Smooth muscle cell (in vitro differentiated cells): ENCODE measurements around the gene SLC35G3. TPM values are rescaled to one million over a fixed set of nuclear protein-coding genes. Genes with fewer than 3 reads are reported as not detected.
"Not testable (repeated sequence)": the region's sequence is repeated elsewhere in the genome, so short reads cannot be mapped to it uniquely, and the experiment has no call there.

ENCODE experiments used
- DNase-seq: peaks from one replicate; lab custom pipeline; 2025; ENCODE audit not compliant: unreplicated experiment; lab: John Stamatoyannopoulos, UW
- H2AFZ ChIP-seq: fragments of 200-600 bp; sonication (generic); 2 replicates; pipeline ENCODE4 v1.6.0; 2016; ENCODE audit warnings: antibody characterized with exemption, low read depth, mild to moderate bottlenecking
- H3F3A ChIP-seq: fragments of 200-600 bp; sonication (generic); 2 replicates; pipeline ENCODE4 v1.6.0; 2017; ENCODE audit warnings: antibody characterized with exemption, low read depth
- H3K27ac ChIP-seq: fragments of 200-600 bp; sonication (generic); 2 replicates; pipeline ENCODE4 v1.5.1; 2016; ENCODE audit warnings: low read depth, mild to moderate bottlenecking
- H3K27me3 ChIP-seq: fragments of 200-600 bp; sonication (generic); 2 replicates; pipeline ENCODE4 v1.6.1; 2016; ENCODE audit warnings: low read depth, mild to moderate bottlenecking
- H3K36me3 ChIP-seq: fragments of 200-600 bp; sonication (generic); 2 replicates; pipeline ENCODE4 v1.5.1; 2016; ENCODE audit warnings: low read depth
- H3K4me1 ChIP-seq: fragments of 200-600 bp; sonication (generic); 2 replicates; pipeline ENCODE4 v1.5.1; 2016; ENCODE audit warnings: low read depth
- H3K4me2 ChIP-seq: fragments of 200-600 bp; sonication (generic); 2 replicates; pipeline ENCODE4 v1.6.0; 2016; ENCODE audit warnings: mild to moderate bottlenecking
- H3K4me3 ChIP-seq: fragments of 200-600 bp; sonication (generic); 2 replicates; pipeline ENCODE4 v1.5.1; 2016; ENCODE audit warnings: mild to moderate bottlenecking
- H3K79me2 ChIP-seq: fragments of 200-600 bp; sonication (generic); 2 replicates; pipeline ENCODE4 v1.6.0; 2016; ENCODE audit warnings: low read depth, mild to moderate bottlenecking
- H3K9ac ChIP-seq: fragments of 200-600 bp; sonication (generic); 2 replicates; pipeline ENCODE4 v1.6.0; 2016; ENCODE audit warnings: low read depth
- H3K9me3 ChIP-seq: fragments of 200-600 bp; sonication (generic); replicated peaks from 2 replicates; pipeline ENCODE4 v1.5.1; 2016; ENCODE audit warnings: low read depth
- H4K20me1 ChIP-seq: fragments of 200-600 bp; sonication (generic); 2 replicates; pipeline ENCODE4 v1.6.0; 2016; ENCODE audit warnings: low read depth
- CTCF ChIP-seq: fragments of 200-600 bp; sonication (generic); IDR thresholded peaks from 2 replicates; pipeline ENCODE4 v1.5.1; 2017; ENCODE audit warnings: borderline replicate concordance, mild to moderate bottlenecking, antibody characterized with exemption; ENCODE audit not compliant: insufficient read depth, poor library complexity, severe bottlenecking
- WGBS: methylation state at CpG from one replicate; pipeline ENCODE4 v1.1.7; 2016; ENCODE audit warnings: low lambda C conversion rate; 5-methylcytosine and 5-hydroxymethylcytosine counted together
- polyA plus RNA-seq: library from polyadenylated mRNA; unstranded; fragments of >200 nt; fragmentation: Nextera tagmentation; extraction: Ambion mirVana; gene quantifications from 2 replicates; pipeline ENCODE4 v1.2.1, GENCODE V29; 2016
- total RNA-seq: library from RNA; depleted of rRNA; stranded (reverse); fragments of >200 nt; gene quantifications from 2 replicates; pipeline ENCODE4 v1.2.3, GENCODE V29; 2014

The SLC35G3 gene
- total and polyA plus RNA-seq, 2 experiments from 2014 or later: not detected

GRCh38 chr17:35213412-35213940 lies 19.3 kb upstream of the SLC35G3 start:
- Histone ChIP-seq H3K36me3 (no peaks in the 10 kb centered on the region), H3K9me3 (no peaks in the 10 kb centered on the region), H3K27me3 (peaks cover 19% of the 10 kb centered on the region), H3F3A (no peaks in the 10 kb centered on the region), H3K9ac (no peak overlapping the region), H2AFZ (no peak overlapping the region), H3K4me3 (no peak overlapping the region), H3K79me2 (no peaks in the 10 kb centered on the region), H3K4me2 (no peak overlapping the region), H4K20me1 (no peaks in the 10 kb centered on the region), H3K4me1 (no peaks in the 10 kb centered on the region), H3K27ac (no peak overlapping the region)
- no peak for DNase-seq
- 86% methylated on average over 5 of the region's 5 CpGs for WGBS
- no peak for TF ChIP-seq CTCF

- H3K79me2 ChIP-seq: no peaks in the 10 kb centered on the region
- DNase-seq: no peak
- H3K4me1 ChIP-seq: no peaks in the 10 kb centered on the region
- H3K9ac ChIP-seq: no peak overlapping the region
- no peaks in the 10 kb centered on the region for H3F3A ChIP-seq
- H3K4me3 ChIP-seq: no peak overlapping the region
- H4K20me1 ChIP-seq: no peaks in the 10 kb centered on the region
- no peak overlapping the region for H3K27ac ChIP-seq
- TF ChIP-seq CTCF: no peak
- no peak overlapping the region for H2AFZ ChIP-seq
- no peak overlapping the region for H3K4me2 ChIP-seq
- H3K36me3 ChIP-seq: no peaks in the 10 kb centered on the region
- peaks cover 19% of the 10 kb centered on the region for H3K27me3 ChIP-seq
- no peaks in the 10 kb centered on the region for H3K9me3 ChIP-seq
- WGBS: 85% methylated on average over 4 of the region's 4 CpGs
Measured at GRCh38 chr17:35212668-35213067, 18.5 kb upstream of the SLC35G3 start.

- Histone ChIP-seq H3F3A (no peaks in the 10 kb centered on the region), H3K36me3 (no peaks in the 10 kb centered on the region), H3K4me1 (no peaks in the 10 kb centered on the region), H3K27me3 (peaks cover 9% of the 10 kb centered on the region), H3K9ac (no peak overlapping the region), H3K9me3 (no peaks in the 10 kb centered on the region), H3K4me2 (no peak overlapping the region), H3K27ac (no peak overlapping the region), H4K20me1 (no peaks in the 10 kb centered on the region), H3K79me2 (no peaks in the 10 kb centered on the region), H2AFZ (no peak overlapping the region), H3K4me3 (no peak overlapping the region)
- no peak for TF ChIP-seq CTCF
- 86% methylated on average over 7 of the region's 7 CpGs for WGBS
- no peak for DNase-seq
Measured at GRCh38 chr17:35210741-35211140, 16.5 kb upstream of the SLC35G3 start.

GRCh38 chr17:35202582-35202981 lies 8.4 kb upstream of the SLC35G3 start:
- not testable (repeated sequence) for H3K79me2 ChIP-seq, DNase-seq, H3F3A ChIP-seq, H3K27me3 ChIP-seq, H3K4me1 ChIP-seq, H4K20me1 ChIP-seq, H3K4me3 ChIP-seq, H2AFZ ChIP-seq, H3K9ac ChIP-seq, H3K9me3 ChIP-seq, H3K36me3 ChIP-seq, H3K4me2 ChIP-seq, H3K27ac ChIP-seq
- 69% methylated on average over 2 of the region's 2 CpGs for WGBS

- not testable (repeated sequence) for H3K4me1 ChIP-seq, H3K27me3 ChIP-seq, H3K27ac ChIP-seq, H3K4me3 ChIP-seq, H2AFZ ChIP-seq, H3K36me3 ChIP-seq, H3F3A ChIP-seq, H3K4me2 ChIP-seq, H3K9ac ChIP-seq, DNase-seq, H3K79me2 ChIP-seq, H4K20me1 ChIP-seq, H3K9me3 ChIP-seq
- whole genome bisulfite sequencing: 95% methylated on average over 11 of the region's 31 CpGs
Measured at GRCh38 chr17:35195062-35195461, 869 bp upstream of the SLC35G3 start.
